HG02588 (cell line): Measurements from ENCODE around the gene PRB3.

Experiments
- ATAC-seq: cut with Tn5 transposase; IDR thresholded peaks from one replicate; pipeline ENCODE4 v1.9.1; 2021; ENCODE audit warnings: mild to moderate bottlenecking, moderate library complexity; ENCODE audit not compliant: unreplicated experiment

Gene PRB3

GRCh38 chr12:11269607-11270006, at the start of gene PRB3:
Gene PRB3, minus strand, starts transcription at chr12:11269707. Its CDS starts 38 bp downstream, at chr12:11269669.
- ATAC-seq, result no peak

DNA sequence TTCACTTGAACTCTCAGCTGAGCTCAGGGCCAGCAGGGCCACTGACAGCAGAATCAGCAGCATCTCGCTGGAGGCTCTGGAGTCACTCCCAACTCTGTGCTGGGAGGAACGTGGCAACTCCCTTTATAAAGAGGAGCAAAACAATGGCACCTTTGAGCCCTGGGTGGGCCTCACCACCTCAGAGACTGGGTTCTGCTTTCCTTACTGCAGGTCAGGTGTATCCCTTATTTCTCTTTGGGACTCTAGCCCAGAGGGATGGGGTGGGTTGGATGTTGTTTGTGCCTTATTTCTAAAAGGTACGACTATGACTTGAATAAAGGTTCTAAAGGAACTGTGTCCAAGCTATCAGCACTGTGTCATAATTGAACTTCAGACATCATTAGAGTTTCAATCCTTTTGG, 40.8 kb upstream of the PRB3 start, which contains the start of gene PRB4:
PRB4 (minus strand) TSS at position 101 of the 400 bp plus-strand sequence; CDS start at position 63, 38 bp downstream.
- ATAC-seq, result no peak

DNA sequence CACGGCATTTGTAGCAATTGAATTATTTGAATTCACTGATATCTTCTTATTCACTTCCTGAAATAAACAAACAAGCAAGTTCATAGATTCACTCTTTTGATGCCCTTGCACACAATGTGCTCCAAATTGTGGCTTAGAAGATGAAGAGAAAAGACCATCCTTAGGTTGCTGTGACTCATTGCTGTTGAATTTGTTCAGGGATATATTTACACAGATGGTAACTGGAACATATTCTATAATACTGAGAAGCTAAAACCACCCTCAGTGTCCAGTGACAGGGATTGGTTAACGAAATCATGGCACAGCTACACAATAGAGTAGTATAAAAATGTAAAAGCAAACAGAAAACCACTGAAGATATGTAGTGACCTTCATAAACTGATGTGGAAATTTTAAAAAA, 37.6 kb upstream of the PRB3 start:
- ATAC-seq, result no peak

DNA sequence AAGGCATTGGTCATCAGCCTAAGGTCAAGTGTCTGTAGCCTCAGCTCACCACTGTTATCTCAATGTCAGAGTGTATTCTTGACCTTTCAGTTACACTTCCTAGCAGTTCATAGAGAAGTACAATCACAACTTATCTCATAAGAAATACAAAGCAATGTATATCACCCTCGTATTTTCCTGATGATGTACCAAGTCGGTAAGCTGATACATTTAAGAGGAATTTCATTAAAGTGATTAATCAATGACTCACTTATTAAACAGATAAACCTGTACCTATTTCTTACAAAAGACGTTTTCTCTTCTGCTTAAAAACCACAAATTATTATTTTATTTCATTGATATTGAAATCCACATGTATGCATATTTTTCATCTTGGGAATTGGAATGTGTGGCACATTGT, 3.9 kb upstream of the PRB3 start:
- ATAC-seq, result no peak

GRCh38 chr12:11264501-11264900, 5.0 kb downstream of the PRB3 start:
- ATAC-seq, result no peak

GRCh38 chr12:11246489-11246888, 23.0 kb downstream of the PRB3 start:
- no peak for ATAC-seq

DNA sequence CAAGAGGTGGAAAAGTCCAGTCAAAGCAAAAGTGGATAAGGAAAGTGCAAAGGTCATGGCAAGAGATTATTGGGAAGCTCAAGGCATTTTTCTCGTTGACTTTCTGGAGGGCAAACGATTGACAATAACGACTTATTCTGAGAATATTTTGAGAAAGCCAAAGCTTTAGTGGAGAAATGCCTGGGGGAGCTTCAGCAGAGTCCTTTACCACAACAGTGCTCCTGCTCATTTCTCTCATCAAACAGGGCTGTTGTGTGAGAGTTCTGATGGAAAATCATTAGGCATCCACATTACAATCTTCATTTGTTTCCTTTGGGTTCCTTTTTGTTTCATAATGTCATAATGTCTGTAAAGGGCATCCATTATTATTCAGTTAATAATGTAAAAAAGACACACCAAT, 26.9 kb downstream of the PRB3 start:
- ATAC-seq, result no peak

- no peak for ATAC-seq
Measured at GRCh38 chr12:11240348-11240930, 29.1 kb downstream of the PRB3 start.

GRCh38 chr12:11238275-11238674, 31.2 kb downstream of the PRB3 start:
- no peak for ATAC-seq

- no peak for ATAC-seq
Measured at GRCh38 chr12:11233532-11233931, 36.0 kb downstream of the PRB3 start.

DNA sequence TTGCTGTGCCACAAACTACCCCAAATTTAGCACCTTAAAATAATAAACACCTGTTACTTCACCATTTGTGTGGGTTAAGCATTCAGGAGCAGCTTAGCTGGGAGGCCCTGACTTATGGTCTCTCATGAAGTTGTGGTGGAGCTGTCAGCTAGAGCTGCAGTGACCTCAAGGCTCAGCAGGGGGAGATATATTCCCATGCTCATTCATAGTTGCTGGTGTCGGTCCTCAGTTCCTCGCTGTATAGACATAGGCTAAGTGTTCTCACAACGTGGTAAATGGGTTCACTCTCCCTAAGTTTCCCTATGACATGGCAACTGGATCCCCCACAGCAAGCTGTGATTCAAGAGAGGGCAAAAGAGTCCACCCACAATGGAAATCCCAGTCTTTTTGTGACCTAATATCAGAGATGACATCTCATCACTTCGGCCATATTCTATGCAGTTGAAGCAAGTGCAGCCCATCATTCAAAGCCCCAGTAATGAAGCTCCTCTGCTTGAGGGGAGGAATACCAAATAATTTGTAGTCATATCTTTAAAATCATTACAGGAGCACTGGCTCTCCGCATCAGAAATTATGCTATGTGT, 41.1 kb downstream of the PRB3 start:
- no peak for ATAC-seq

DNA sequence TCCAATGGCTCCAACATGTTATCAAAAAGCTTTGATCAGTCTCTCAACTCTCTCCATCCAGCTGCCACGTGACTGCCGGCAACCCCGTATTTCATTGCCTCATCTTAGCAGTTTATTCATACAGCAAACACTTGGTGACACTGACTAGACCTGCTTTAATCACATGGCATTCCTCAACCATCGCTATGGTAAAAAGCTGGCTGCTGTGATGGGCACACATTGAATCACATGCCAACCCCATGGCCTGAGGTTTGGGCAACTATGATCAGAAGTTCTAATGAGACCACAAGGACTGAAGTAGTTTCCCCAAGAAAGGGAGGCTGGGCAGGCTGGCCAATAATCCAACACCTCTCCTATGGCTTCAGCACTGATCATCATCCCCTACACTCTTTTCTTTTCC, 42.1 kb downstream of the PRB3 start:
- no peak for ATAC-seq
